Activated CD4-positive, alpha-beta T cell treated with anti-CD3 and anti-CD28 coated beads for 36 hours (primary cell): Measurements from ENCODE around the gene SPI1. TPM values are rescaled to one million over a fixed set of nuclear protein-coding genes. Genes with fewer than 3 reads are reported as not detected.

Source experiments
- ATAC-seq: fragments of 200-7000 bp; cut with Tn5 transposase; one replicate; pipeline ENCODE4 v1.10.0; 2021; ENCODE audit warnings: mild to moderate bottlenecking, moderate library complexity
- CTCF ChIA-PET: fragments of 350-600 bp; sonication (Branson Sonifier 250); formaldehyde crosslinking; loops from one replicate; lab custom pipeline; 2021; ENCODE audit warnings: antibody characterized with exemption; lab: Charles Lee
- POLR2A ChIA-PET: fragments of 350-600 bp; sonication (Branson Sonifier 250); formaldehyde crosslinking; loops from one replicate; lab custom pipeline; 2021; ENCODE audit warnings: antibody characterized with exemption, inconsistent platforms; lab: Charles Lee
- DNase-seq: peaks from one replicate; pipeline ENCODE4 v3.0.0-alpha.2; 2020
- H3K27ac Mint-ChIP-seq: one replicate; pipeline ENCODE4 v1.8.0; 2021; ENCODE audit warnings: mixed read lengths
- H3K27me3 Mint-ChIP-seq: one replicate; pipeline ENCODE4 v1.8.0; 2021; ENCODE audit warnings: mixed read lengths
- H3K36me3 Mint-ChIP-seq: one replicate; pipeline ENCODE4 v1.8.0; 2021; ENCODE audit warnings: low read depth, mixed read lengths
- H3K4me1 Mint-ChIP-seq: one replicate; pipeline ENCODE4 v1.8.0; 2021; ENCODE audit warnings: mixed read lengths
- H3K4me3 Mint-ChIP-seq: one replicate; pipeline ENCODE4 v1.8.0; 2021; ENCODE audit warnings: mild to moderate bottlenecking, moderate library complexity, mixed read lengths
- H3K9me3 Mint-ChIP-seq: one replicate; pipeline ENCODE4 v1.8.0; 2021; ENCODE audit warnings: low read depth, mixed read lengths
- intact Hi-C, 2 experiments: fragments of 100-400 bp; cut with DNase I in 1 of 2; cut with micrococcal nuclease in 1 of 2; formaldehyde crosslinking; loops; one replicate each; pipeline versions ENCODE4 v1.14.2 to v1.15.1; 2022 to 2024; cut with DNase I, micrococcal nuclease
- total RNA-seq, 2 experiments: library from RNA; stranded (reverse); gene quantifications; one replicate each; pipeline ENCODE4 v1.2.3, GENCODE V29; 2021

The SPI1 gene
- total RNA-seq, 2 experiments from 2014 or later: 0.11 to 0.30 TPM

DNA sequence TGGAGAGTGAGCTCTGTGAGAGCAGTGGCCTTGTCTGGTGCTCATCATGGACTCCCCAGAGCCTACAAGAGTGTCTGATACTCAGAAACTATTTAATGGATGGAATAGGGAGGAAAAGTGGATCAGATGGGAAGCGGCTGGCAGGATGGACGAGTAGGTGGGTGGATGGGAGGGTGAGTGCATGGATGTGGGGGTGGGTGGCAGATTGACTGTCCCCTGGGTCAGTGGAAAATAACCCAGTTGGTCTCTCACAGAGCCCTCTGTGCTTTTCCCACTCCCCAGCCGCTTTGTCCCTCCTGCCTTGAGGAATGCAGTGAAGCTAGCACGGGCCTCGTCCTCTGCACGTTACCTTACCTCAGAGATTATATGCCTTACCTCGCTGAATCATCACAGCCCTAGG is 5.9 kb downstream of the SPI1 start:
- Mint-ChIP-seq H3K9me3 (no peaks in the 10 kb centered on the region), H3K36me3 (no peaks in the 10 kb centered on the region), H3K27me3 (no peaks in the 10 kb centered on the region), H3K4me3 (no peak overlapping the region), H3K27ac (no peak overlapping the region), H3K4me1 (peaks cover 26% of the 10 kb centered on the region)
- CTCF ChIA-PET: interaction anchor here (0.6 to 2.7 kb wide), 8 partner anchors 12 to 874 kb away, joined by 3 to 29 read pairs (median 4); no protein-coding TSS in a partner anchor
- ATAC-seq (no peak), DNase-seq (no peak)
- POLR2A ChIA-PET: no interaction called here
- intact Hi-C loops: no loop called here

GRCh38 chr11:47369676-47370075 is 8.7 kb downstream of the SPI1 start:
- peak; percentile 60 for DNase-seq
- ATAC-seq: peak; percentile 40
- ChIA-PET CTCF (interaction anchor here (0.6 to 1.0 kb wide), 2 partner anchors 10 to 13 kb away, joined by 3 read pairs; no protein-coding TSS in a partner anchor), POLR2A (interaction anchor here (0.7 kb wide), 1 partner anchor 9 kb away, joined by 3 read pairs; no protein-coding TSS in a partner anchor)
- H3K4me3 Mint-ChIP-seq: no peak overlapping the region
- H3K27me3 Mint-ChIP-seq: peaks cover 2% of the 10 kb centered on the region
- peaks cover 27% of the 10 kb centered on the region for H3K4me1 Mint-ChIP-seq
- no peaks in the 10 kb centered on the region for H3K36me3 Mint-ChIP-seq
- no peaks in the 10 kb centered on the region for H3K9me3 Mint-ChIP-seq
- peak overlapping the region; percentile 80 for H3K27ac Mint-ChIP-seq
- intact Hi-C loops: loop anchor here in 1 of 2 experiments (1.0 kb wide), 1 partner anchor 39 kb away; the partner anchor contains the start of gene SLC39A13

DNA sequence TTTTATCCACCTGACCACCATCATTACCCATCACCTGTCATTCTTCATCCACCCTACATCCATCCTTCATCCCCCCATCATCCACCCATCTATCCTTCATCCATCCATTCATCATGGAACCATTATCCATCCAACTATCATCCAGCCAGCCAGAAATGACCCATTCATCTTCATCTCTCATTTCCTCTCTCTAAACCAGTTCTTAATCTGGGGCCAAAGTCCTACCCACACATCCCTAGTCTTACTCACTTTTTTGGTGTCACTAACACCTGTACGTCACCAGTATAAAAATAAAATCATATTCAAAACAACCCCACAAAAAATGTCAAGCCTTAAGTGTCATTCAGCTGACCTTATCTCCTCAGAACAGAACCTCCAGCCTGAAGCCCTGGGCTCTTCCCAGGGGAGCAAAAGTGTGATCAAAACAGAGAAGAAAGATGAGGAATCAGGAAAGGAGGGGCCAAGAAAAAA is 12.3 kb downstream of the SPI1 start:
- H3K4me3 Mint-ChIP-seq: no peak overlapping the region
- no peak for ATAC-seq
- CTCF ChIA-PET: interaction anchor here (1.1 kb wide), 1 partner anchor 87 kb away, joined by 4 read pairs; no protein-coding TSS in a partner anchor
- no peaks in the 10 kb centered on the region for H3K9me3 Mint-ChIP-seq
- DNase-seq: no peak
- intact Hi-C loops: no loop called here
- H3K27me3 Mint-ChIP-seq: peaks cover 2% of the 10 kb centered on the region
- no peak overlapping the region for H3K27ac Mint-ChIP-seq
- H3K36me3 Mint-ChIP-seq: no peaks in the 10 kb centered on the region
- POLR2A ChIA-PET: no interaction called here
- peaks cover 23% of the 10 kb centered on the region for H3K4me1 Mint-ChIP-seq

DNA sequence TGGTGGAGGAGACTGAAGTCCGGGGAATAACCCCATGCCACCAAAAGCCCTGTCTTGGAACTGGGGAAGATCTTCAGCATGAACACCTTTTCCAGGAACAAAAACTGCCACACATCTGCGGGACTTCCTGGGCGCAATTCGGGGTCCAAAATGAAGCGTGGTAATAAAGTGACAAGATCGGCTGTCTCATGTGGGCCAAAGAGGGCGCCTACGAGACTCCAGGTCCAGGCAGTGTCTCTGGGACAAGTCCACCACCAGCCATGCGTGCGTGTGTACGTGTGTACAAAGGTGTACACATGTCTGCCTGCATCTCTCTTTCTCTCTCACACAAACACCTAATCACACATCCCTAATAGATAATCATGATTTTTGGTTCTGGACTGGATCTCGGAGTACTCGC is 16.9 kb downstream of the SPI1 start:
- H3K4me3 Mint-ChIP-seq: no peak overlapping the region
- intact Hi-C loops: no loop called here
- no peak overlapping the region for H3K27ac Mint-ChIP-seq
- no peaks in the 10 kb centered on the region for H3K9me3 Mint-ChIP-seq
- peaks cover 23% of the 10 kb centered on the region for H3K4me1 Mint-ChIP-seq
- ChIA-PET POLR2A (no interaction called here), CTCF (interaction anchor here (2.4 kb wide), 1 partner anchor 12 kb away, joined by 14 read pairs; no protein-coding TSS in a partner anchor)
- no peaks in the 10 kb centered on the region for H3K36me3 Mint-ChIP-seq
- ATAC-seq: no peak
- DNase-seq: no peak
- H3K27me3 Mint-ChIP-seq: peaks cover 2% of the 10 kb centered on the region

- Mint-ChIP-seq H3K27ac (no peak overlapping the region), H3K27me3 (no peaks in the 10 kb centered on the region), H3K4me1 (peaks cover 18% of the 10 kb centered on the region), H3K36me3 (no peaks in the 10 kb centered on the region), H3K9me3 (no peaks in the 10 kb centered on the region), H3K4me3 (no peak overlapping the region)
- intact Hi-C loops: no loop called here
- POLR2A ChIA-PET: interaction anchor here (0.5 kb wide), 1 partner anchor 9 kb away, joined by 3 read pairs; no protein-coding TSS in a partner anchor
- CTCF ChIA-PET: interaction anchor here (1.5 to 2.4 kb wide), 2 partner anchors 13 to 52 kb away, joined by 7 to 14 read pairs; no protein-coding TSS in a partner anchor
- no peak for ATAC-seq
- DNase-seq: no peak
Observed at GRCh38 chr11:47360341-47360740, 18.0 kb downstream of the SPI1 start.

DNA sequence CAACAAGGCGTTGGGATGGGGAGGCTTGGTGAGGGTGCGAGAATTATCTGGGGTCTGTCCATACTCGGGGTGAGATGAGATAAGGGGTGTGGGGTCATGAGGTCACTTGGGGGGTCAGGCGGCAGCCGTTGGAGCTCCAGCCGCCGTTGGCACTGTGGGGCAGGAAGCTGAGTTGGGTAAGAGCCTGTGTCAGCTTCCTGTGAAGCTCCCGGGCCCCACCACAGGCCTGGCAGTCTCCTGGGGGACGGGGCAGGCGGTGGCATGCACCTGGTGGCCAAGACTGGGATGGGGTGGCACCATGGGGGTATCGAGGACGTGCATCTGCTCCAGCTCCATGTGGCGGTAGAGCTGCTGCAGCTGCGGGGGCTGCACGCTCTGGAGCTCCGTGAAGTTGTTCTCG is 18.8 kb downstream of the SPI1 start:
- Mint-ChIP-seq H3K9me3 (no peaks in the 10 kb centered on the region), H3K27ac (no peak overlapping the region), H3K27me3 (no peaks in the 10 kb centered on the region), H3K4me3 (no peak overlapping the region), H3K36me3 (no peaks in the 10 kb centered on the region), H3K4me1 (peaks cover 18% of the 10 kb centered on the region)
- intact Hi-C loops: loop anchor here in 1 of 2 experiments (10.0 kb wide), 1 partner anchor 475 kb away; no protein-coding TSS in a partner anchor
- DNase-seq: peak; percentile 34
- CTCF ChIA-PET: interaction anchor here (0.6 to 2.4 kb wide), 6 partner anchors 11 to 858 kb away, joined by 3 to 14 read pairs (median 4); no protein-coding TSS in a partner anchor
- POLR2A ChIA-PET: no interaction called here
- ATAC-seq: peak; percentile 31

GRCh38 chr11:47359162-47359561 is 19.2 kb downstream of the SPI1 start:
- H3K9me3 Mint-ChIP-seq: no peaks in the 10 kb centered on the region
- no peaks in the 10 kb centered on the region for H3K36me3 Mint-ChIP-seq
- CTCF ChIA-PET: interaction anchor here (0.8 to 2.4 kb wide), 5 partner anchors 11 to 96 kb away, joined by 3 to 14 read pairs (median 4); no protein-coding TSS in a partner anchor
- H3K27ac Mint-ChIP-seq: no peak overlapping the region
- no peaks in the 10 kb centered on the region for H3K27me3 Mint-ChIP-seq
- peaks cover 18% of the 10 kb centered on the region for H3K4me1 Mint-ChIP-seq
- no peak for DNase-seq
- H3K4me3 Mint-ChIP-seq: no peak overlapping the region
- no peak for ATAC-seq
- intact Hi-C loops: loop anchor here in 1 of 2 experiments (10.0 kb wide), 1 partner anchor 474 kb away; no protein-coding TSS in a partner anchor
- POLR2A ChIA-PET: no interaction called here

GRCh38 chr11:47358731-47359051 is 19.7 kb downstream of the SPI1 start:
- no peak for DNase-seq
- ChIA-PET POLR2A (no interaction called here), CTCF (interaction anchor here (1.0 kb wide), 1 partner anchor 96 kb away, joined by 3 read pairs; no protein-coding TSS in a partner anchor)
- H3K27me3 Mint-ChIP-seq: no peaks in the 10 kb centered on the region
- intact Hi-C loops: loop anchor here in 1 of 2 experiments (10.0 kb wide), 1 partner anchor 474 kb away; no protein-coding TSS in a partner anchor
- ATAC-seq: no peak
- no peak overlapping the region for H3K27ac Mint-ChIP-seq
- H3K9me3 Mint-ChIP-seq: no peaks in the 10 kb centered on the region
- no peak overlapping the region for H3K4me3 Mint-ChIP-seq
- peaks cover 18% of the 10 kb centered on the region for H3K4me1 Mint-ChIP-seq
- H3K36me3 Mint-ChIP-seq: no peaks in the 10 kb centered on the region

- no peak for DNase-seq
- intact Hi-C loops: loop anchor here in 1 of 2 experiments (10.0 kb wide), 1 partner anchor 473 kb away; no protein-coding TSS in a partner anchor
- CTCF ChIA-PET: no interaction called here
- POLR2A ChIA-PET: no interaction called here
- peaks cover 18% of the 10 kb centered on the region for H3K4me1 Mint-ChIP-seq
- no peaks in the 10 kb centered on the region for H3K36me3 Mint-ChIP-seq
- no peaks in the 10 kb centered on the region for H3K27me3 Mint-ChIP-seq
- no peaks in the 10 kb centered on the region for H3K9me3 Mint-ChIP-seq
- no peak for ATAC-seq
- no peak overlapping the region for H3K27ac Mint-ChIP-seq
- H3K4me3 Mint-ChIP-seq: no peak overlapping the region
Observed at GRCh38 chr11:47357985-47358730, 20.2 kb downstream of the SPI1 start.

DNA sequence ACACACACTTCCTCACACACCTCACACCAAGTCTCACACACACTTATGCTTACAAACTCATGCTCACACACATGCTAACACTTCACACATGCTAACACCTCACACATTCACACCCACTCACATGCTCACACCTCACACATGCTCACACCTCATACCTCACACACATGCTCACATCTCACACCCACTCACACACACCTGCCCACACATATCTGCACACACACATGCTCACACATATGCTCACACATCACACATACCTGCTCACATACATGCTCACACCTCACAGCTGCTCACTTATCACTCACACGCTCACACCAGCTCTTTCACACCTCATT is 21.4 kb downstream of the SPI1 start:
- ATAC-seq: no peak
- no peaks in the 10 kb centered on the region for H3K27me3 Mint-ChIP-seq
- H3K9me3 Mint-ChIP-seq: no peaks in the 10 kb centered on the region
- intact Hi-C loops: loop anchor here in 1 of 2 experiments (10.0 kb wide), 1 partner anchor 472 kb away; no protein-coding TSS in a partner anchor
- no peak for DNase-seq
- H3K4me3 Mint-ChIP-seq: no peak overlapping the region
- POLR2A ChIA-PET: no interaction called here
- peaks cover 18% of the 10 kb centered on the region for H3K4me1 Mint-ChIP-seq
- H3K36me3 Mint-ChIP-seq: no peaks in the 10 kb centered on the region
- no peak overlapping the region for H3K27ac Mint-ChIP-seq
- CTCF ChIA-PET: no interaction called here

DNA sequence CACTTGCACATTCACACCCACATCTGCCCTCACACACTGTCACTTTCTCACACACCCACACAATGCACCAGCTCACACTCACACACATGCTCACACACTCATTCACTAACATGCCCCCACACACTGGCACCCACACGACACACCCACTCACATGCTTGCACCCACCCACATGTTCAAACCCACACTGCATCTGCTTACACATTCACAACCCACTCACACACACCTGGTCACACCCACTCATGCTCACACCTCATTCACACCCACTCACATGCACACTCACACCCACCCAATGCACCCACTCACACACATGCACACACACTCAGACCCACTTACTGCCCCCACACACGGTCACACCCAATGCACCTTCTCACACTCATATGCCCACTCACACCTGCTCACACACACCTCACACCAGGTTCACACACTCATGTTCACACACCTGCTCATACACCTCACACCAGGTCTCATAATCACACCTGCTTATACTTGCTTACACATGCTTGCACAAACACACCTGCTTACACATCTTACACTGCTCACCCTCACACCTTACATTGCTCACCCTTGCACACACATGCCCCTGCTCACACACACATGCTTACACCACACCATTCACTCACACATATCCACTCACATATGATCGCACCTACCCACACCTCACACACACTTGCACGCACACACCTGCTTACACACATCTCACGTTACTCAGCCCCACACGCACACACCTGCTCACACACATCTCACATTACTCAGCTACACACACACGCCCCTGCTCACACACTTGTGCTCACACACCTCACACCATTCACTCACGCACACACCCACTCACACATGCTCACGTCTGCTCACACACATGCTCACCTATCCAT is 22.0 kb downstream of the SPI1 start:
- no peak for DNase-seq
- no peak overlapping the region for H3K27ac Mint-ChIP-seq
- intact Hi-C loops: loop anchor here in 1 of 2 experiments (10.0 kb wide), 1 partner anchor 472 kb away; no protein-coding TSS in a partner anchor
- H3K4me1 Mint-ChIP-seq: peaks cover 17% of the 10 kb centered on the region
- no peak overlapping the region for H3K4me3 Mint-ChIP-seq
- H3K9me3 Mint-ChIP-seq: no peaks in the 10 kb centered on the region
- ChIA-PET CTCF (no interaction called here), POLR2A (no interaction called here)
- no peaks in the 10 kb centered on the region for H3K36me3 Mint-ChIP-seq
- no peaks in the 10 kb centered on the region for H3K27me3 Mint-ChIP-seq
- ATAC-seq: no peak
